Epidermal melanocyte (primary cell): ENCODE measurements around the gene TMEM17.
A peak's percentile ranks its signal among the peaks of the same experiment; 100 is the strongest.

ENCODE experiments used
- DNase-seq: peaks from one replicate; pipeline ENCODE4 v3.0.0; 2011; ENCODE audit warnings: low spot score; ENCODE audit not compliant: insufficient read length

TMEM17 gene

GRCh38 chr2:62456721-62457539 lies 49.1 kb downstream of the TMEM17 start:
- DNase-seq, result peak; percentile 79

- DNase-seq, result no peak
Measured at GRCh38 chr2:62455957-62456692, 49.9 kb downstream of the TMEM17 start.

GRCh38 chr2:62453955-62454354 lies 52.0 kb downstream of the TMEM17 start:
- no peak for DNase-seq

GRCh38 chr2:62452701-62453454 lies 53.1 kb downstream of the TMEM17 start:
- DNase-seq, result no peak

- DNase-seq, result no peak
Measured at GRCh38 chr2:62450716-62451191, 55.2 kb downstream of the TMEM17 start.
